ENCODE data around the gene YBEY. TPM values are rescaled to one million over a fixed set of nuclear protein-coding genes. Genes with fewer than 3 reads are reported as not detected.

Gene YBEY
- total and polyA plus RNA-seq, 2 experiments from 2014 or later, result 16.4 to 19.1 TPM

DNA sequence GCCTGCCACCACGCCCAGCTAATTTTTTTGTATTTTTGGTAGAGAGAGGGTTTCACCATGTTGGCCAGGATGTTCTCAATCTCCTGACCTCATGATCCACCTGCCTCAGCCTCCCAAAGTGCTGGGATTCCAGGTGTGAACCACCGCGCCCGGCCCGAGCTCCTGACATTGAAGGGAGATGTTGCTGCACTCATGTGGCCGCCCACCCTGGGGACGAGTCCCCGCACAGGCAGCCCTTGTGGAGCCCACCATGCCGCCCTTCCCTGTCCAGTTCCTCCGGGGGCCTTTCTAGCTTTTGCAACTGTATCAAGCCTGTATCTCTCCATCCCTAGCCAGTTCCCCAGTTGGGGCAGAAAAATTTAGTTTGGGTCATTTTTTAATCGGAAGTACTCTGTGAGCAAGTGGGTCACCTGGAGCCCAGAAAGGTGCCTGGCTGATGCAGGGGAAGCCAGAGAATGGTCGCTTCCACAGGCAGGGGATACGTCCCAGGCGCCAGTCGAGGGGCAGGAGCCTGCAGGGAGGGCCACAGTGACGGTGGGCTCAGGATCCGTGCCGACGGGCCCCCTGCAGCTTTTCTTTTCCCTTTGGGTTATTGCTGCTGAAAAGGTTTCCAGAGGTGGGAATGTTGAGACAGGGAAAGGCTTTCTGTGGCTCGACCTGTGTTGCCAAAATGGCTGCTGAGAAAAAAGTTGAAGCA is 58.2 kb downstream of the YBEY start:
- H3K36me3 ChIP-seq (ENCODE audit: low read depth), result peaks cover 26% of the 10 kb centered on the region
- H3K9me3 ChIP-seq (ENCODE audit: low read depth), result no peaks in the 10 kb centered on the region
- no peak overlapping the region for H2AFZ ChIP-seq
- H3F3A ChIP-seq (ENCODE audit: insufficient read depth), result no peaks in the 10 kb centered on the region
- H3K9me2 ChIP-seq (ENCODE audit: insufficient read depth), result no peaks in the 10 kb centered on the region
- H4K20me1 ChIP-seq (ENCODE audit: insufficient read depth), result no peaks in the 10 kb centered on the region
- H3K9ac ChIP-seq, result no peak overlapping the region
- no peak overlapping the region for H3K27ac ChIP-seq
- 89 to 97% methylated on average over 18 to 20 of the region's 20 CpGs for WGBS, 2 experiments (ENCODE audit: low coverage in 1 of 2, low lambda C conversion rate in 2 of 2, missing lambda C conversion rate in 2 of 2)
- no peak for DNase-seq
- H3K4me1 ChIP-seq (ENCODE audit: insufficient read depth), result no peaks in the 10 kb centered on the region
- TF ChIP-seq EZH2 (IDR thresholded peaks at IDR 0.05; ENCODE audit: insufficient read depth, poor library complexity, severe bottlenecking), result no peak
- no peak for TF ChIP-seq EZH2phosphoT487 (IDR thresholded peaks at IDR 0.05; ENCODE audit: insufficient read depth, low read depth)
- H3K4me2 ChIP-seq (ENCODE audit: unreplicated experiment), result no peak overlapping the region
- H3K4me3 ChIP-seq, result no peak overlapping the region
- peaks cover 65% of the 10 kb centered on the region for H3K79me2 ChIP-seq (ENCODE audit: insufficient read depth)
- in situ Hi-C loops (cut with MboI), result no loop called here
- no peaks in the 10 kb centered on the region for H3K27me3 ChIP-seq (replicated peaks; ENCODE audit: insufficient read depth)

DNA sequence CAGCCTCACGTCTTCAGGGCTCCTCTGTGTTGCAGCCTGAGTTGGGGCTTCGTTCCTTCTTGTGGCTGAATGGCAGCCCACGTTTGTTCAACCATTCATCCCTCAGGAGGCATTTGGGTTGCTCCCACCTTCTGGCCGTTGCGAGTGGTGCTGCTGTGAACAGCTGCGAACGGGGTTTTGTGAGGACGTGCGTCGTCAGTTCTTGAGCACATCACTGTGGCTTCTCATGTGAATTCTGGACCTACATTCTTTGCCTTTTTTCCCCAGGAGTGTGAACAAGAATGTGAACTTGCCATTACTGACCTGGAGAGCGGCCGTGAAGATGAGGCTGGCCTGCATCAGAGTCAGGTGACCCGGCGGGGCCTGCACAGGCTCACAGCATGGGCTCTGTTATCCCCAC is 59.7 kb downstream of the YBEY start:
- Histone ChIP-seq H3K4me3 (no peak overlapping the region), H3K4me2 (ENCODE audit: unreplicated experiment) (no peak overlapping the region), H3K27ac (no peak overlapping the region), H4K20me1 (ENCODE audit: insufficient read depth) (no peaks in the 10 kb centered on the region), H3K9ac (no peak overlapping the region), H3K9me2 (ENCODE audit: insufficient read depth) (no peaks in the 10 kb centered on the region), H3F3A (ENCODE audit: insufficient read depth) (no peaks in the 10 kb centered on the region), H3K36me3 (ENCODE audit: low read depth) (peaks cover 28% of the 10 kb centered on the region), H3K4me1 (ENCODE audit: insufficient read depth) (no peaks in the 10 kb centered on the region), H2AFZ (no peak overlapping the region), H3K79me2 (ENCODE audit: insufficient read depth) (peaks cover 50% of the 10 kb centered on the region), H3K27me3 (replicated peaks; ENCODE audit: insufficient read depth) (no peaks in the 10 kb centered on the region), H3K9me3 (ENCODE audit: low read depth) (no peaks in the 10 kb centered on the region)
- TF ChIP-seq EZH2 (IDR thresholded peaks at IDR 0.05; ENCODE audit: insufficient read depth, poor library complexity, severe bottlenecking), result no peak
- TF ChIP-seq EZH2phosphoT487 (IDR thresholded peaks at IDR 0.05; ENCODE audit: insufficient read depth, low read depth), result no peak
- no peak for DNase-seq
- 91 to 92% methylated on average over 14 of the region's 14 CpGs for WGBS, 2 experiments (ENCODE audit: low coverage in 1 of 2, low lambda C conversion rate in 2 of 2, missing lambda C conversion rate in 2 of 2)
- in situ Hi-C loops (cut with MboI), result no loop called here

DNA sequence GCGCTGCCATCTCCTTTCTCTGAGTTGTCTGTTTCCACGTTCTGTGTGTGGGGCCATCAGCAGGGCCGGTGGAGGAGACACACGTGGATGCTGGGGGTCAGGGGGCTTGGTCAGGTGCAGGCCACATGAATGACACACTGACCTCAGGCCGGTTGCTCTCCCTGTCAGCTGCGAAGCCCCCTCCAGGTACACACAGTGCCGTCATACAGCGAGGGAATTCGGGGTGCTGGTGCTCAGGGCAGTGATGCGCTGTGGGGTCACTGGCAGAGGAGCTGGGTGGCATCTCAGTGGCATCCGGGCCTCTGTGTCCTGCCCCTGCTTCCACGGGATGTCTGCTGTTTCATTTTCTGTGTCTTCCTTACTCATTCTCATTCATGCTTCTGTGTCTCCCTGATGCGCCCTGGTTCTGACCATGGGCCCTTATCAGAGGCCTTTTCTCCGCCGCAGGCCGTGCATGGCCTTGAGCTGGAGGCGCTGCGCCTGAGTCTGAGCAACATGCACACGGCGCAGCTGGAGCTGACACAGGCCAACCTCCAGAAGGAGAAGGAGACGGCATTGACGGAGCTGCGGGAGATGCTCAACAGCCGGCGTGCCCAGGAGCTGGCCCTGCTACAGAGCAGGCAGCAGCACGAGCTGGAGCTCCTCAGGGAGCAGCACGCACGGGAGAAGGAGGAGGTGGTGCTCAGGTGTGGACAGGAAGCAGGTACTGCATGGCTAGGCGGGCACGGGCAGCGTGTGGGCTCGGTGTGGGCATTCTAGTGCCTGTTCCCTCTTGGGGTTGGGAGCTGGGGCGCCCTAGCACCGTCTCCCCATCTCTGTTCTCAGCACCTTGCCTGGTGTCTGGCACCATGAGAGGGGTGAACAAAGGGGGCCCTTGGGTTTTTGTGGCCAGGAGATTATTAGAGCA is 60.4 kb downstream of the YBEY start:
- Histone ChIP-seq H3K4me1 (ENCODE audit: insufficient read depth) (no peaks in the 10 kb centered on the region), H3K27me3 (replicated peaks; ENCODE audit: insufficient read depth) (no peaks in the 10 kb centered on the region), H3K4me3 (no peak overlapping the region), H3K36me3 (ENCODE audit: low read depth) (peaks cover 28% of the 10 kb centered on the region), H3K4me2 (ENCODE audit: unreplicated experiment) (no peak overlapping the region), H3K9me2 (ENCODE audit: insufficient read depth) (no peaks in the 10 kb centered on the region), H4K20me1 (ENCODE audit: insufficient read depth) (no peaks in the 10 kb centered on the region), H2AFZ (no peak overlapping the region), H3K27ac (no peak overlapping the region), H3K9me3 (ENCODE audit: low read depth) (no peaks in the 10 kb centered on the region), H3K9ac (no peak overlapping the region), H3K79me2 (ENCODE audit: insufficient read depth) (peaks cover 44% of the 10 kb centered on the region), H3F3A (ENCODE audit: insufficient read depth) (no peaks in the 10 kb centered on the region)
- no peak for DNase-seq
- 92 to 96% methylated on average over 30 to 34 of the region's 34 CpGs for WGBS, 2 experiments (ENCODE audit: low coverage in 1 of 2, low lambda C conversion rate in 2 of 2, missing lambda C conversion rate in 2 of 2)
- no peak for TF ChIP-seq EZH2 (IDR thresholded peaks at IDR 0.05; ENCODE audit: insufficient read depth, poor library complexity, severe bottlenecking)
- TF ChIP-seq EZH2phosphoT487 (IDR thresholded peaks at IDR 0.05; ENCODE audit: insufficient read depth, low read depth), result no peak
- in situ Hi-C loops (cut with MboI), result no loop called here

DNA sequence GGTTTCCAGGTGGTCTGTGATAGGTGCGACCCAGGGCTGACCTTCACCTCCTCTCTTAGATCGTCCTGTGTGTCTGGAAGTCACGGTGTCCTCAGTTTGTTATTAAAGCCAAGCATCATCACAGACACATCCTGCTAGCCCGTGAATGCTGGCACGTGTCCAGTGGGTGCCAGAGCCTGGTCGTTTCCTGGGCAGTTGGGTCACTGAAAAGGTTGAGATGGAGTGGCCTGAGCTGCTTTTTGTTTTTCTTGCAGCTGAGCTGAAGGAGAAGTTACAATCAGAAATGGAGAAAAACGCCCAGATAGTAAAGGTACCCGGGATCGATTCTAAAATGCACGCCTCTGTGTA is 61.0 kb downstream of the YBEY start:
- H3K79me2 ChIP-seq (ENCODE audit: insufficient read depth), result peaks cover 37% of the 10 kb centered on the region
- no peaks in the 10 kb centered on the region for H3K27me3 ChIP-seq (replicated peaks; ENCODE audit: insufficient read depth)
- DNase-seq, result no peak
- H3K9me2 ChIP-seq (ENCODE audit: insufficient read depth), result no peaks in the 10 kb centered on the region
- H3K27ac ChIP-seq, result no peak overlapping the region
- in situ Hi-C loops (cut with MboI), result no loop called here
- no peaks in the 10 kb centered on the region for H3K4me1 ChIP-seq (ENCODE audit: insufficient read depth)
- WGBS, 2 experiments (ENCODE audit: low coverage in 1 of 2, low lambda C conversion rate in 2 of 2, missing lambda C conversion rate in 2 of 2), result 80 to 84% methylated on average over 10 of the region's 10 CpGs
- no peaks in the 10 kb centered on the region for H3F3A ChIP-seq (ENCODE audit: insufficient read depth)
- H2AFZ ChIP-seq, result no peak overlapping the region
- H3K36me3 ChIP-seq (ENCODE audit: low read depth), result peaks cover 28% of the 10 kb centered on the region
- no peak overlapping the region for H3K4me2 ChIP-seq (ENCODE audit: unreplicated experiment)
- H3K9ac ChIP-seq, result no peak overlapping the region
- H3K4me3 ChIP-seq, result no peak overlapping the region
- H3K9me3 ChIP-seq (ENCODE audit: low read depth), result no peaks in the 10 kb centered on the region
- no peaks in the 10 kb centered on the region for H4K20me1 ChIP-seq (ENCODE audit: insufficient read depth)
- TF ChIP-seq EZH2 (IDR thresholded peaks at IDR 0.05; ENCODE audit: insufficient read depth, poor library complexity, severe bottlenecking) (no peak), EZH2phosphoT487 (IDR thresholded peaks at IDR 0.05; ENCODE audit: insufficient read depth, low read depth) (no peak)

Other genes with a start within 250 kb of the YBEY start
- gene COL6A2, start 188.2 kb upstream of the YBEY start, total RNA-seq (2014; rRNA removed; shearing (Covaris generic)), result 1,939 and 2,103 TPM in 2 replicates
- gene COL6A2, start 188.2 kb upstream of the YBEY start, polyA plus RNA-seq (2016; fragmentation: Nextera tagmentation; extraction: Ambion mirVana), result 650 and 676 TPM in 2 replicates
- not detected in 2 replicates for gene FTCD, start 130.8 kb upstream of the YBEY start, total RNA-seq (2014; rRNA removed; shearing (Covaris generic))
- not detected in 2 replicates for gene FTCD, start 130.8 kb upstream of the YBEY start, polyA plus RNA-seq (2016; fragmentation: Nextera tagmentation; extraction: Ambion mirVana)
- gene SPATC1L, start 101.9 kb upstream of the YBEY start, total RNA-seq (2014; rRNA removed; shearing (Covaris generic)), result 5.2 and 5.3 TPM in 2 replicates
- gene SPATC1L, start 101.9 kb upstream of the YBEY start, polyA plus RNA-seq (2016; fragmentation: Nextera tagmentation; extraction: Ambion mirVana), result 15.2 and 15.7 TPM in 2 replicates
- 41.1 and 45.7 TPM in 2 replicates for gene LSS, start 57.6 kb upstream of the YBEY start, total RNA-seq (2014; rRNA removed; shearing (Covaris generic))
- gene LSS, start 57.6 kb upstream of the YBEY start, polyA plus RNA-seq (2016; fragmentation: Nextera tagmentation; extraction: Ambion mirVana), result 26.8 and 28.0 TPM in 2 replicates
- gene MCM3AP, start 731 bp upstream of the YBEY start, total RNA-seq (2014; rRNA removed; shearing (Covaris generic)), result 56.1 and 64.1 TPM in 2 replicates
- 30.9 and 32.7 TPM in 2 replicates for gene MCM3AP, start 731 bp upstream of the YBEY start, polyA plus RNA-seq (2016; fragmentation: Nextera tagmentation; extraction: Ambion mirVana)
- gene C21orf58, start 37.5 kb downstream of the YBEY start, total RNA-seq (2014; rRNA removed; shearing (Covaris generic)), result 4.2 and 7.0 TPM in 2 replicates
- gene C21orf58, start 37.5 kb downstream of the YBEY start, polyA plus RNA-seq (2016; fragmentation: Nextera tagmentation; extraction: Ambion mirVana), result 3.2 and 3.7 TPM in 2 replicates
- gene PCNT, start 37.8 kb downstream of the YBEY start, total RNA-seq (2014; rRNA removed; shearing (Covaris generic)), result 14.9 and 26.7 TPM in 2 replicates
- gene PCNT, start 37.8 kb downstream of the YBEY start, polyA plus RNA-seq (2016; fragmentation: Nextera tagmentation; extraction: Ambion mirVana), result 21.8 and 23.8 TPM in 2 replicates
- gene DIP2A, start 172.5 kb downstream of the YBEY start, total RNA-seq (2014; rRNA removed; shearing (Covaris generic)), result 13.1 and 14.3 TPM in 2 replicates
- 9.8 and 12.5 TPM in 2 replicates for gene DIP2A, start 172.5 kb downstream of the YBEY start, polyA plus RNA-seq (2016; fragmentation: Nextera tagmentation; extraction: Ambion mirVana)

Measured in GM23248 (cell line).